Measurements from ENCODE around the gene POU2F1.

POU2F1 gene

GRCh38 chr1:167463080-167463479 lies 242.4 kb downstream of the POU2F1 start:
- Histone ChIP-seq H3K4me3 (ENCODE audit: low read length) (no peak overlapping the region), H3K9ac (ENCODE audit: low read length) (no peak overlapping the region), H3K36me3 (ENCODE audit: control insufficient read depth, insufficient read depth, low read length, severe bottlenecking) (no peaks in the 10 kb centered on the region), H3K9me3 (ENCODE audit: control insufficient read depth, low read length) (no peaks in the 10 kb centered on the region), H3K27me3 (replicated peaks; ENCODE audit: control insufficient read depth, insufficient read depth, low read length) (peaks cover 9% of the 10 kb centered on the region), H3K4me1 (ENCODE audit: control insufficient read depth, insufficient read depth, low read length) (no peaks in the 10 kb centered on the region)
- DNase-seq (ENCODE audit: low read depth) = no peak

DNA sequence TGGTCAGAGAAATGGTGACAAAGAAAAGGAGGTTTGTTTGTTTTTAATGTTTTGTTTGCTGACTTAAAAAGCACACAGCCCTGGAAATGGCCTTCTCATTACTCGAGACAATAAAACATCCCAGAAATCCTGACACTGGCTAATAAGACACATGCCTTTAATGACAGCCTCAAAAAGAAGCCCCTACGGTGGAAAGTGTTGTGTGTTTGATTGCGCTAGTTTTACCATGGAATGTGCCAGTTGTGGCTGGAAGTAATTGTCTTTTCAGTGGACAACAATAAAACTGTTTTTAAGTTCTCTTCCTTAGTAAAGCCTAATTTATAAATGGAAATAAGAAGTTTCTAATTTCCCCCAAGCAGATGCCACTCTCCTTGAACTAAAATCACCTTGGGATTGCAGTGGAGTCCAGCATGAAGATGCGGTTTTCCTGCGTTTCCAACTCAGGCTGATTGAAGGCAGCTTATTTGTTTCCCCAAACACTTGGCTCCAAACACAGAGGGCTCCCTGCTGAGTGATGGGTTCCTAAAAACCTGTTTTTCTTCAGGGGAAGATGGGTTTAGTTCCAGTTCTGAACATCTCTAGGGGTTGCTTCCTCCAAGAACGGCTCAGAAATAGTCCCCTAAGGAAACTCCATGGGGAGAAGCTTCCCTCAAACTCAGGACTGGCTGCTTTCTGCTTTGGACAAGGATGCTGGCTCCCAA lies 243.3 kb downstream of the POU2F1 start:
- no peaks in the 10 kb centered on the region for H3K4me1 ChIP-seq (ENCODE audit: control insufficient read depth, insufficient read depth, low read length)
- H3K4me3 ChIP-seq (ENCODE audit: low read length) = no peak overlapping the region
- DNase-seq (ENCODE audit: low read depth) = no peak
- peaks cover 9% of the 10 kb centered on the region for H3K27me3 ChIP-seq (replicated peaks; ENCODE audit: control insufficient read depth, insufficient read depth, low read length)
- no peaks in the 10 kb centered on the region for H3K9me3 ChIP-seq (ENCODE audit: control insufficient read depth, low read length)
- H3K36me3 ChIP-seq (ENCODE audit: control insufficient read depth, insufficient read depth, low read length, severe bottlenecking) = no peaks in the 10 kb centered on the region
- no peak overlapping the region for H3K9ac ChIP-seq (ENCODE audit: low read length)

DNA sequence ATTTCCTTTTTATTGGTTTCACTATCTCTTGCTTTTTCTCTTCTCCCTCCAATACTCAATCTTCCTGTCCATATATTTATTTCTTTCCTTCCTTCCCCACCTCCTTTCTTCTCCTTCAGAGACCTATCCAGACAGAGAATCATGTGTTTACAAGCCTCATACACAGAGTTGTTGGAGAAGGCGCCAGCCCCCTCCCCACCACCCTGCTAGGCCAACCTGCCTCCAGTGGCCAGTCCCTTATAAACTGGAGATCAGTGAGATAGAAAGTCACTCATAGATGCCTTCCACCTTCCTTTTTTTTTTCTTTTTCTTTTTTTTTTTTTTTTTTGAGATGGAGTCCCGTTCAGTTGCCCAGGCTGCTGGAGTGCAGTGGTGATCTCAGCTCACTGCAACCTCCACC lies 244.3 kb downstream of the POU2F1 start:
- Histone ChIP-seq H3K9me3 (ENCODE audit: control insufficient read depth, low read length) (no peaks in the 10 kb centered on the region), H3K9ac (ENCODE audit: low read length) (no peak overlapping the region), H3K36me3 (ENCODE audit: control insufficient read depth, insufficient read depth, low read length, severe bottlenecking) (no peaks in the 10 kb centered on the region), H3K4me3 (ENCODE audit: low read length) (no peak overlapping the region), H3K4me1 (ENCODE audit: control insufficient read depth, insufficient read depth, low read length) (no peaks in the 10 kb centered on the region), H3K27me3 (replicated peaks; ENCODE audit: control insufficient read depth, insufficient read depth, low read length) (peaks cover 9% of the 10 kb centered on the region)
- no peak for DNase-seq (ENCODE audit: low read depth)

DNA sequence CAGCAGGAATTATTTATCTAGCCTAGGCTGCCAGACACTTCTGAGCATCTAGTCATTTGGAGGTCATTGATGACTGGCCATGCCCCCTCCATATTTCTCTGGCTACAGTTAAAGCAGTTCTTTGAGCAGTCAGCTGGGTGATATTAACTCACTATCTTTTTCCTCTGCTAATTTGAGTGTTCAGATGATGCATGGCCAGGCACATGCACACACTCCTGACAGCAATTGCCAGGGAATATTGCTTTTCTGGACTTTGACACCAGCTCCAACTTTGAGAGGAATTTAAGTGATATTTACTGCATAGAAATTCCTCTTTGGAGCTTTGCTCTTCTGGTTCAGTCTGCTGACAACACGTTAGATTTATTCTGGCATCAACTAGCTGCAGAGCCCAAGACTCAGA lies 245.1 kb downstream of the POU2F1 start:
- Histone ChIP-seq H3K9me3 (ENCODE audit: control insufficient read depth, low read length) (no peaks in the 10 kb centered on the region), H3K4me1 (ENCODE audit: control insufficient read depth, insufficient read depth, low read length) (no peaks in the 10 kb centered on the region), H3K4me3 (ENCODE audit: low read length) (no peak overlapping the region), H3K27me3 (replicated peaks; ENCODE audit: control insufficient read depth, insufficient read depth, low read length) (peaks cover 9% of the 10 kb centered on the region), H3K9ac (ENCODE audit: low read length) (no peak overlapping the region), H3K36me3 (ENCODE audit: control insufficient read depth, insufficient read depth, low read length, severe bottlenecking) (no peaks in the 10 kb centered on the region)
- DNase-seq (ENCODE audit: low read depth) = no peak

GRCh38 chr1:167467126-167467710 lies 246.5 kb downstream of the POU2F1 start:
- Histone ChIP-seq H3K4me3 (ENCODE audit: low read length) (no peak overlapping the region), H3K4me1 (ENCODE audit: control insufficient read depth, insufficient read depth, low read length) (no peaks in the 10 kb centered on the region), H3K9ac (ENCODE audit: low read length) (no peak overlapping the region), H3K36me3 (ENCODE audit: control insufficient read depth, insufficient read depth, low read length, severe bottlenecking) (no peaks in the 10 kb centered on the region), H3K27me3 (replicated peaks; ENCODE audit: control insufficient read depth, insufficient read depth, low read length) (peaks cover 6% of the 10 kb centered on the region), H3K9me3 (ENCODE audit: control insufficient read depth, low read length) (no peaks in the 10 kb centered on the region)
- no peak for DNase-seq (ENCODE audit: low read depth)

- Histone ChIP-seq H3K4me1 (ENCODE audit: control insufficient read depth, insufficient read depth, low read length) (no peaks in the 10 kb centered on the region), H3K36me3 (ENCODE audit: control insufficient read depth, insufficient read depth, low read length, severe bottlenecking) (no peaks in the 10 kb centered on the region), H3K9ac (ENCODE audit: low read length) (no peak overlapping the region), H3K4me3 (ENCODE audit: low read length) (no peak overlapping the region), H3K9me3 (ENCODE audit: control insufficient read depth, low read length) (no peaks in the 10 kb centered on the region), H3K27me3 (replicated peaks; ENCODE audit: control insufficient read depth, insufficient read depth, low read length) (peaks cover 8% of the 10 kb centered on the region)
- DNase-seq (ENCODE audit: low read depth) = no peak
Observed at GRCh38 chr1:167467752-167468151, 247.1 kb downstream of the POU2F1 start.

GRCh38 chr1:167469280-167469965 lies 248.7 kb downstream of the POU2F1 start:
- H3K36me3 ChIP-seq (ENCODE audit: control insufficient read depth, insufficient read depth, low read length, severe bottlenecking) = no peaks in the 10 kb centered on the region
- peaks cover 11% of the 10 kb centered on the region for H3K27me3 ChIP-seq (replicated peaks; ENCODE audit: control insufficient read depth, insufficient read depth, low read length)
- H3K9ac ChIP-seq (ENCODE audit: low read length) = no peak overlapping the region
- no peaks in the 10 kb centered on the region for H3K4me1 ChIP-seq (ENCODE audit: control insufficient read depth, insufficient read depth, low read length)
- no peak overlapping the region for H3K4me3 ChIP-seq (ENCODE audit: low read length)
- H3K9me3 ChIP-seq (ENCODE audit: control insufficient read depth, low read length) = no peaks in the 10 kb centered on the region
- no peak for DNase-seq (ENCODE audit: low read depth)

GRCh38 chr1:167471568-167471967 lies 250.9 kb downstream of the POU2F1 start:
- H3K36me3 ChIP-seq (ENCODE audit: control insufficient read depth, insufficient read depth, low read length, severe bottlenecking) = no peaks in the 10 kb centered on the region
- DNase-seq (ENCODE audit: low read depth) = no peak
- peaks cover 11% of the 10 kb centered on the region for H3K27me3 ChIP-seq (replicated peaks; ENCODE audit: control insufficient read depth, insufficient read depth, low read length)
- H3K9me3 ChIP-seq (ENCODE audit: control insufficient read depth, low read length) = peaks cover 4% of the 10 kb centered on the region
- no peak overlapping the region for H3K9ac ChIP-seq (ENCODE audit: low read length)
- H3K4me1 ChIP-seq (ENCODE audit: control insufficient read depth, insufficient read depth, low read length) = no peaks in the 10 kb centered on the region
- no peak overlapping the region for H3K4me3 ChIP-seq (ENCODE audit: low read length)

GRCh38 chr1:167472752-167473521 lies 252.3 kb downstream of the POU2F1 start:
- H3K27me3 ChIP-seq (replicated peaks; ENCODE audit: control insufficient read depth, insufficient read depth, low read length) = peaks cover 11% of the 10 kb centered on the region
- H3K4me1 ChIP-seq (ENCODE audit: control insufficient read depth, insufficient read depth, low read length) = no peaks in the 10 kb centered on the region
- peaks cover 4% of the 10 kb centered on the region for H3K9me3 ChIP-seq (ENCODE audit: control insufficient read depth, low read length)
- no peak overlapping the region for H3K4me3 ChIP-seq (ENCODE audit: low read length)
- DNase-seq (ENCODE audit: low read depth) = no peak
- H3K9ac ChIP-seq (ENCODE audit: low read length) = no peak overlapping the region
- H3K36me3 ChIP-seq (ENCODE audit: control insufficient read depth, insufficient read depth, low read length, severe bottlenecking) = no peaks in the 10 kb centered on the region

DNA sequence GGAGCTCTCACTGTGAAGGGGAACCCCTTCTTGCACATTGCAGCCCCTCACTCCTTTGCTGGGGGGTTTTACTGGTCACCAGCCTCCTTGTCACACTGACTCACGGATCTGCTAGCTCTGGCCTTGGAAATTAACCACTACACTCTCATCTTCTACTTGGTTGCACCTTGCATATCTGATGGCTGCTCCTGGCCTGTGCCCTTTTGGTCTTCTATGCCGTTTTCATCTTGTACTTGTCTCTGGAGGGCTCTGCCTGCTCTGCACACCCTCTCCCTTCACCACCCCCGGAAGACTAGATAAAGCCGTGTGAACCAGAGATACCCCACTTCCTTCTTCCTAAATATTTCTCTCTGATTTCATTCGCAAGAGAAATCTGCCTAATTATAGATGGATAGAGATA lies 253.1 kb downstream of the POU2F1 start:
- Histone ChIP-seq H3K9ac (ENCODE audit: low read length) (no peak overlapping the region), H3K27me3 (replicated peaks; ENCODE audit: control insufficient read depth, insufficient read depth, low read length) (peaks cover 17% of the 10 kb centered on the region), H3K9me3 (ENCODE audit: control insufficient read depth, low read length) (peaks cover 4% of the 10 kb centered on the region), H3K4me3 (ENCODE audit: low read length) (no peak overlapping the region), H3K4me1 (ENCODE audit: control insufficient read depth, insufficient read depth, low read length) (no peaks in the 10 kb centered on the region), H3K36me3 (ENCODE audit: control insufficient read depth, insufficient read depth, low read length, severe bottlenecking) (no peaks in the 10 kb centered on the region)
- DNase-seq (ENCODE audit: low read depth) = no peak

DNA sequence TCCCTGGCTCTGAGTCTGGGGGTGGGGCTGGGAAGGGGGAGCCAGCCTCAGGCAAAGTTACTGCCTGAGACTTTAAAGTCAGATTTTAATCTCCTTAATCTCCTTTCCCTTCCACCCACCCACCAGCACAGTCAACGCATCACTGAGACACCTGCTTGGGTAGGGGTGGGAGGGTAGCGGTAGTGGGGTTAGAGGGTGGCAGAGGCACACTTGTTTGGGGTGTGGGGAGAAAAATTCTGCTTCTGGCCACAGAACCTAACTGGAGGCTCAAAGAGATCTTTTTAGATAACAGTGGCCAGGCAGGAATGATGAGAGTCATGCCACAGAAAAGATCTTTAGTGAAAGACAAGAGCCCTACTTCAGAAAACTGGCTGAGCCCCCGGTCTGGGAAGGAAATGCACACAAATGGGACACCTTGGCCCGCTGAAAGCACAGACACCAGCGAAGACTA lies 253.5 kb downstream of the POU2F1 start:
- no peak for DNase-seq (ENCODE audit: low read depth)
- no peak overlapping the region for H3K9ac ChIP-seq (ENCODE audit: low read length)
- H3K4me1 ChIP-seq (ENCODE audit: control insufficient read depth, insufficient read depth, low read length) = no peaks in the 10 kb centered on the region
- peaks cover 17% of the 10 kb centered on the region for H3K27me3 ChIP-seq (replicated peaks; ENCODE audit: control insufficient read depth, insufficient read depth, low read length)
- peaks cover 4% of the 10 kb centered on the region for H3K9me3 ChIP-seq (ENCODE audit: control insufficient read depth, low read length)
- H3K4me3 ChIP-seq (ENCODE audit: low read length) = no peak overlapping the region
- no peaks in the 10 kb centered on the region for H3K36me3 ChIP-seq (ENCODE audit: control insufficient read depth, insufficient read depth, low read length, severe bottlenecking)

Measured in adipocyte (in vitro differentiated cells).